GM12878 (cell line): ENCODE results near the gene DAD1.

ENCODE experiments used
- CHD4 ChIP-seq: fragments of 200-600 bp; sonication (generic); IDR thresholded peaks from 2 replicates; pipeline ENCODE4 v1.6.1; 2016; ENCODE audit warnings: mild to moderate bottlenecking
- CTCF ChIP-seq, 3 experiments: IDR thresholded peaks in 2 of 3; conservative IDR thresholded peaks in 1 of 3; 2 replicates each; pipeline ENCODE4 v1.5.1; 2011; ENCODE audit warnings: low read depth in 3 of 3, low read length in 3 of 3, mild to moderate bottlenecking in 3 of 3, control low read depth in 2 of 3, moderate library complexity in 2 of 3, inconsistent platforms in 1 of 3, mixed read lengths in 1 of 3; ENCODE audit not compliant: control insufficient read depth in 2 of 3, insufficient read depth in 1 of 3; ENCODE audit errors: extremely low read depth in 1 of 3
- ETV6 ChIP-seq, 2 experiments: fragments of 450-650 bp in 1 of 2; IDR thresholded peaks in 1 of 2; conservative IDR thresholded peaks in 1 of 2; 2 replicates each; pipeline ENCODE4 v1.6.1; 2014; ENCODE audit warnings: antibody characterized with exemption in 1 of 2, borderline replicate concordance in 1 of 2, low read depth in 1 of 2, mild to moderate bottlenecking in 1 of 2, moderate library complexity in 1 of 2
- FOS ChIP-seq: IDR thresholded peaks from 3 replicates; pipeline ENCODE4 v1.6.1; 2011; ENCODE audit warnings: borderline replicate concordance; ENCODE audit not compliant: insufficient read length; ENCODE audit errors: extremely low read depth
- GABPA ChIP-seq: IDR thresholded peaks from 2 replicates; pipeline ENCODE4 v1.6.1; 2014; ENCODE audit warnings: antibody characterized with exemption, low read depth, mild to moderate bottlenecking, inconsistent platforms
- NR2C2 ChIP-seq: IDR thresholded peaks from 2 replicates; pipeline ENCODE4 v1.6.1; 2011; ENCODE audit warnings: borderline replicate concordance, low read depth; ENCODE audit not compliant: control insufficient read depth, insufficient read length
- PAX8 ChIP-seq: fragments of 450-650 bp; IDR thresholded peaks from 2 replicates; pipeline ENCODE4 v1.6.1; 2017; ENCODE audit warnings: mild to moderate bottlenecking, moderate library complexity
- SIN3A ChIP-seq: IDR thresholded peaks from 2 replicates; pipeline ENCODE4 v1.6.1; 2012; ENCODE audit warnings: low read depth, low read length, improper control_type of control experiment
- YBX1 ChIP-seq: fragments of 450-650 bp; IDR thresholded peaks from 2 replicates; pipeline ENCODE4 v1.6.1; 2016; ENCODE audit warnings: antibody characterized with exemption
- ZBTB11 ChIP-seq: fragments of 450-650 bp; formaldehyde crosslinking; IDR thresholded peaks from 2 replicates; pipeline ENCODE4 v1.5.0; 2022; ENCODE audit warnings: mild to moderate bottlenecking, missing genetic modification characterization

GRCh38 chr14:22533739-22534359 is 55.2 kb downstream of the DAD1 start:
- no peak for TF ChIP-seq FOS
- peak; percentile 36; the same call in 1 of the 2 replicates for TF ChIP-seq ZBTB11 (CRISPR knock-in tag)
- no peak for TF ChIP-seq SIN3A
- TF ChIP-seq YBX1, result no peak
- no peak for TF ChIP-seq PAX8
- TF ChIP-seq NR2C2, result no peak
- TF ChIP-seq CTCF (IDR thresholded peaks at IDR 0.05 in 2 of 3, conservative IDR thresholded peaks at IDR 0.05 in 1 of 3; ENCODE audit: control insufficient read depth in 2 of 3, extremely low read depth in 1 of 3, insufficient read depth in 1 of 3, low read depth in 3 of 3, low read length in 3 of 3), result no peak
- no peak for TF ChIP-seq GABPA
- no peak for TF ChIP-seq CHD4
- TF ChIP-seq ETV6 (conservative IDR thresholded peaks at IDR 0.05 in 1 of 2, IDR thresholded peaks at IDR 0.05 in 1 of 2; ENCODE audit: borderline replicate concordance in 1 of 2, low read depth in 1 of 2), result no peak
